HG03175 (cell line): ENCODE data around the gene CROCC2.

Experiments
- ATAC-seq: cut with Tn5 transposase; IDR thresholded peaks from one replicate; pipeline ENCODE4 v1.9.1; 2021; ENCODE audit warnings: mild to moderate bottlenecking, moderate library complexity; ENCODE audit not compliant: unreplicated experiment

CROCC2 gene

DNA sequence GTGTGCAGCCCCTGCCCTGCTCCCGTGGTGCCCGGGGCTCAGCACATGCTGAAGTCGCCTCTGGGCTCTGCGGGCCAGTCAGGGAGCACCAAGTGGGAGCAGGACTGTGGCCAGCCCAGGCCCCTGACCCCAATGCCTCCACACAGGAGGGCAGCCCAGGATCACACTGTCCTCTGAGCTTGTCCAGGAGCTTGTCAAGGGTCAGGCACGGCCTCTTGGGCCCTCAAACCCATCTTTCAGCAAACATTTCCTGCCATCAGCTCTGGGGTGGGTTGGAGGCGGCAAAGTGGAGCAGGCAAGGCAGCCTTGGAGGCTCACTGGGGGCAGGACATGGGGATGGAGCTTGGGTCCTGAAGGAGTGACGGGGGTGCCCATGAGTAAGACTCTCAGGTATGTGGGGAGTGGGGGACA, 102.6 kb downstream of the CROCC2 start:
- no peak for ATAC-seq

DNA sequence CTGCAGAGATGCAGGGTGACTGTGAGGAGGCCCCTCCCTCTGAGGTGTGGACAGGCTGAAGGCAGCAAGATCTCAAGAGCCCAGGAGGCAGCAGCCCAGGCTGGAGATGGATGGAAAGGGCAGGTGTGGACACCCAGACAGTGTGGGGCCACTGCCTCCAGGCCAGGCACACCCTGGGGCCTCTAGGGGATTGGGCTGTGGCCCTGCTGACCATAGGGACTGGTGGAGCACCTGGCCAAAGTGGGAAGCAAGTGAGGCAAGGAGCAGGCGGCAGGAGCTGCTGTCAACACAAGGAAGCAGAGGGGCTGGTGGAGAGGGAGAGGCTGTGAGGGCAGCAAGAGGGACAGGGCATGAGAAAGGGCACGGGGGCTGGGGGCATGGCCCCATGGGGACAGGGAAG, 103.1 kb downstream of the CROCC2 start:
- ATAC-seq = no peak

DNA sequence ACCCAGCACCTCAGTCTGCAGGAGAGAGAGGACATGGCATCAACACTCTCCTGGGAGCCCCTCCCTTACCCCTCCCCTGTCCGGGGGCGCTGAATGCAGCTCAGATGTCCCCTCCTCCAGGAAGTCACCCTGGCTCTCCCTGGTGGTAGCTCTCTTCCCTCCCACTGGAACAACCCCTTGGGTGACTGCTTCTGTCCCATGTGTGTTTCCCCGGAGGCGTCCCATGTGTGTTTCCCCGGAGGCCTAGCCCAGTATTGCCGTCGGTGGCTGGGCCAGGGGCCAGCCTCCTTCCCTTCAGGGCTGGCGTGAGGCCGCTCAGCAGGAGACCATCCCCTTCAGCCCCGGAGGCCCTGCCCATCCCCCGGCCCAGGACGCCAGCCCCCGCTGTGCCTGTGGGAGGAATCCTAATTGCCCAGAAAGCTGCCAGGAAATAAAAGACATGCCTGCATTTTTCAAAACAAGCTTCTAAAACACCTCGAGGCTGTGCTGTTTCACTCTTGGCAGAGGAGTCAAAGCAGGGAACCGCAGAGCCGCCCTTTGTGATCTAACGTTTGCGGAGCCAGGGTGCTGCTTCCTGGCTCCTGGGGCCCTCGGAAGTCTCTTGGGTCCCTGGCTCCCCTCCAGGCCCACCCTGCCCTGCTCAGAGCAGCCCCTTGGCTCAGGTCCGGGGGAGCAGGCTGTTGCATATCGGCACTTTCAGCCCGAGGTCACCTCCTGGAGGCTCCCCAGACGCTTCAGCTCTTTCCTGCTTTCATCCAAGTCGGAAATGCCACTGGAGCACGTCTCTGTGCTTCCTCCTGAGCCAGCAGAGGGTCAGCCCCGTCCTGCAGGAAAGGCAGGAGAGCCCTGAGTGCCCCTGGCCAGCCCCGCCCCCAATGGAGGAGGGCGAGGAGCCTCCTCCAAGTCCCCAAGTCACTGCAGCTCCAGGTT, 103.7 kb downstream of the CROCC2 start:
- ATAC-seq = no peak

DNA sequence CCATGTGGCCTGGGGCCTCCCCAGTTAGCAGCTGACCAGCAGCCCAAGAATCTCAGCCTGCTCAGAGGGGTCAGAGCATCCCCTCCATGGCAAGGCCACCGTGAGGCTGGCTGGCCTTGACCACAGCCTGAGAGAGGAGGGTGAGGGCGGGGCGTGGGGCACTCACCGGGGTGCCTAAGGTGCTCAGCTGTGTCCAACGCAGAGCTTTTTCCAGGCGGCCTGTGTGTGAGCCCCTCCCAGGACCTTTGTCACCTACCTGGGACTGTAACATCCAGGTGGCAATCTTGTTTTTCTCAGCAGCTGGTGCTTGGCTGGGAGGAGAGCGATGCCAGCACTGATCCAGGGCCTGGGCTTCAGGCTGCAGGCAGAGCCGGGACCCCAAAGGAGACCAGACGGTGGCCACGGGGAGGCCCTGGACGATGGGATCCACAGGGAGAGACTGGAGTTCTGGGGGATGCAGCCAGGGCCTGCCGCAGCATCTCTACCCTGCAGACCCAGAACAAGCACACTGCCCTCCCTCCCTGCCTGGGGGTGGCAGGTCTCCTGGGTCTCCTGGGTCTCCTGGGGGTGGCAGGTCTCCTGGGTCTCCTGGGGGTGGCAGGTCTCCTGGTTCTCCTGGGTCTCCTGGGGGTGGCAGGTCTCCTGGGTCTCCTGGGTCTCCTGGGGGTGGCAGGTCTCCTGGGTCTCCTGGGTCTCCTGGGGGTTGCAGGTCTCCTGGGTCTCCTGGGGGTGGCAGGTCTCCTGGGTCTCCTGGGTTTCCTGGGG, 104.6 kb downstream of the CROCC2 start:
- no peak for ATAC-seq

DNA sequence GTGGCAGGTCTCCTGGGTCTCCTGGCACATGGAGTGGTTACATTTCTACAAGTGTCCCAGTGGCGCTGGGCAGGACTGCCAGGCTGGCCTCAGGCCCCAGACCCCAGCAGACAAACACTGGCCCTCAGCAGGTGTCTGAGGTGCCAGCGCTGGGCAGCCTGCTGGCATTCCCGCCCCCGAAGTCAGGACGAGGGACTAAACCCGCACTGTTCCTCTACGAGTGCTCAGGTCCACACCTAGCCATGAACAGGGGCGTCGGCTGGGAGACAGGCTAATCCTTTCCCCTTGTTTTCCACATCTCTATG, 105.1 kb downstream of the CROCC2 start:
- ATAC-seq = no peak

DNA sequence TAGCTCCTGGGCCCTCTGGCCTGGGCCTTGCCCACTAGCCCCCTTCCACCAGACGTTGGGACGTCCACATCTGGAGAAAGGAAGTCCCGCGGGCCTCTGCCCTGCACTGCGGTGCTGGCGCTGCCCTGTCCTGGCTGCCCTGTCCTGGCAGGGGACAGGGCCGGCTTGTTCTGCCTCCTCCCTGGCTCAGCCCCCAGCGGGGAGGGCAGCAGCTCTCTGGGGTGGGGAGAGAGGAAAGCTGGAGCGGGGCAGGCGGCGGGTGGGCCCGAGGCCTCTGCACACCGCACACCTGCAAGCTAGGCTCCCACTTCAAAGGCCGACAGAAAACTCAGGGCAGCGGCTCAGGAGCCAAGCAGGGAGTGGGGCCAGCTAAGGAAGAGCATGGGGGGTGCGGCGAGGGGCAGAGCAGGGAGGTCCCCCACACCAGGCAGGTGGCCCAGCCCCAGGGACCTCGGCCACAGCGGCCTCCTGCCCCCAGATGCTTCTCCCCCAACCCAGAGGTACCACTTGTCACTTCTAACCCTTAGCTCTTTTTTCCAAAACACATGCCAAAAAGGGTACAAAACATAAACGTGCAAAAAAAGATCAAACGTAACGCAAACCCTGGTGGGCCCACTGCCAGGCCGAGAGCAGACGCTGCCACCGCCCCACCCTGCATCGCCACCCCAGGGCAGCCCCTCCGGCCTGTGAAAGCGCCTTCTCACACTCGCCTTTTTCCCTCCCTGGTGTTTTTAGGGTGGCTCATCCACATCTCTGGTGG, 105.8 kb downstream of the CROCC2 start:
- no peak for ATAC-seq

DNA sequence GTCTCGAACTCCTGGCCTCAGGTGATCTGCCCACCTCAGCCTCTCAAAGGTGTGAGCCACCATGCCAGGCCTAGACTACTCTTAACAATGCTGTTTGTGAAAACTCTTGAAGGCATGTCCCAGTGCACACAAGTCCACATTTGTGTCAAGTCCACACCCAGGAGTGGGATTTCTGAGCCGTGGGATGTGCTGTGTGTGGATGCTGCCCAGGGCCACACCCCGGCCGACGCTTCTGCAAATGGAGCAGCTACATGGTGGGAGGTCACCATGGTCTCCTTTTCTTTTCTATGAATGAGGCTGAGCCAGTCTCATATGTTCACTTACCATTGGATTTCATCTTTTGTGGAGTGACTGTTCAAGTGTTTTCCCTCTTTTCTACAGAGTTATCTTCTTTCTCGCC, 108.1 kb downstream of the CROCC2 start:
- ATAC-seq = no peak

DNA sequence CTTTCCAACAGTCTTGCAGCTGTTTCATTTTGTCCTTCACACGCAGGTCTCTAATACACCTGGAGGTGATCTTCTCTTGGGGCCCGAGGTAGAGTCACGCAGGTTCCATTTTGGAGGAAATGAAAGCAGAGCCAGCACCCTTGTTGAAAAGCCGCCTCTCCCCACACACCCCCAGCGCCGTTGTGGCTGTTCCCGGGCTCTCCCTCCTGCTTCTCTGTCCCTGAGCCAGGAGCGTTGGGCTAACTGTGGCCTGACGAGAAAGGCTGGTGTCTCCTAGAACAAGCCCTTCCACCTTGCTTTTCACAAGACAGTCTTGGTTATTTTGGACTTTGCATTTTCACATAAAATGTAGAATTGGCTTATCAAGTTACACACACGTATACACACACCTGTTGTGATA, 108.6 kb downstream of the CROCC2 start:
- no peak for ATAC-seq

DNA sequence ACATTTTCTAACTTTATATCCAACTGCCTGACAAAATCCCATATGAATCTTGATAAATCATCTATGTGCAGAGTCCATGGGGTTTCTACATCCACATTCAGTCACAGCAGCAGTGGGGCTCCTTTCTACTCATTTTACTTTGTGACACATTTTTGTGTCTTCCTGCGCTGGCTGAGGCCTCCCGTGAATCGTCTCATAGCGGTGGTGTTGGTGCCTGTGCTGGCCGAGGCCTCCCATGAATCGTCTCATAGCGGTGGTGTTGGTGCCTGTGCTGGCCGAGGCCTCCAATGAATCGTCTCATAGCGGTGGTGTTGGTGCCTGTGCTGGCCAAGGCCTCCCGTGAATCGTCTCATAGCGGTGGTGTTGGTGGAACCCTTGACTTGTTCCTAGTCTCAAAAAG, 109.3 kb downstream of the CROCC2 start:
- ATAC-seq = no peak

DNA sequence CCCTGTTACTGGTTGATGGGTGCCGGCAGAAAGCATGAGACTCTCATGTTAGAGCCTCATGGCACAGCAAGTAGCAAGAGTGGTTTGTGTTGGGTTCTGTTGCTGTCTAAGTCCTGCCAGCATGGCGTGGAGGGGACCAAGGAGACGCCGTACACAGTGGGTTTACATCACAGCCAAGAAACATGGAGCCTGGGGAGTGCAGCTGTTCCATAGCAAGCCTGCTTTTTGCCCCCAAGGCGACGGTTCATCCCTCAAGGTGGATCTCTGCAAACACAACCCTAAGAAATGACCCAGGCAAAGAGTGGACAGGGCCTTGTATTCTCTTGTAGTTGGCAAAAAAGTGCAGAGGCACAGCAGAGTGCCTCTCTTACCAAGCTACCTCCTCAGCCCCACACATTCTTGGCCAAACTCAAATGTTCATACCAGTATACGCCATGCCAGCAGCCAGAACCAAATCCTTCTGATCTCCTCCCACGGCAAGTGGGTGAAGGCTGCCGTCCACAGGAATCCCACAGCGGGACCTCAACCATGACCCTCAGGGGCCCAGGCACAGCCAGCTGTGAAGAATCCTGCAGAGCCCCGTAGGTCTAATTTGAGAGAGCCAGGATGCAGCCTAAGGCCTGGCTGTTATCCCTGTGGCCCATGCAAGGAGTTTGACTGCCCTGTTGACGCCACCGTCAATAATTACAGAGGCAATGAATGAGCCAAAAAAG, 111.2 kb downstream of the CROCC2 start:
- no peak for ATAC-seq

DNA sequence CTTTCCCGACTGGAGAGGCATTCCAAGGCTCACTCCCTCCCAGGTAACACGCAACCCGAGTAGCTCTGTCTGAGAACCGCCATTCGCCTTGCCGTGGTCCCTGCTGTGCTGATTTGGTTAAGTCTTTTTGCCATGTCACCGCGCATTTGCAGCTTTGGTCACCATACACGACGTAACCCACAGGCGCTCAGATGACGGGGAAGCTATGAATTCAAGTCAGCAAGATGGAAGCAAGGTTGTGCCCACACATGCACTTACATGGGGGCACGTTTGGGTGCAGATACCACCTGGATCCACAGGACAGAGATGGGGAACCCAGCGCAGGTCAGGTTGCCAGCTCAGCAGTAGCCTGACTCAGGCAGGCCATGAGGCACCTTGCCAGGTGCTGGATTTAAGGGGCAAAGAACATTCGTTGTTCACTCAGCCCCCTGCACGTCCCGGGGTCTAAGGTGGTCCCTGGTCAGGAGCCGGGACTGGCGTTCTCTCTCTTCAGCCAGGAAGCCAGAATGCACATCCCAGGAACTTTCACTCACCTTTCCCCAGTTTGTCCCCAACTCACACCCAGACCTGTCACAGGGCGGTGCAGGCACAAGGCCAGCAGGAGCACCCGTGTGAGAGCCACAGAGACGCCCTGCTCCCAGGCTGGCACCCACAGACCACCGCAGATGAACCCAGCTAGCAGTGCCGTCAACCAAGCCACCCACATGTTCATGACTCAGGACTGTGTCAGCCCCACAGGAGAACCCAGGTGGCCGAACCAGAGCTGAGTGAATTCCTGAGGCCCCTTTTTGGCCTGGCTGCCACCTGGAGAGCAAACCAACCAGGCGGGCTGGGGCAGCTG, 112.1 kb downstream of the CROCC2 start:
- no peak for ATAC-seq

DNA sequence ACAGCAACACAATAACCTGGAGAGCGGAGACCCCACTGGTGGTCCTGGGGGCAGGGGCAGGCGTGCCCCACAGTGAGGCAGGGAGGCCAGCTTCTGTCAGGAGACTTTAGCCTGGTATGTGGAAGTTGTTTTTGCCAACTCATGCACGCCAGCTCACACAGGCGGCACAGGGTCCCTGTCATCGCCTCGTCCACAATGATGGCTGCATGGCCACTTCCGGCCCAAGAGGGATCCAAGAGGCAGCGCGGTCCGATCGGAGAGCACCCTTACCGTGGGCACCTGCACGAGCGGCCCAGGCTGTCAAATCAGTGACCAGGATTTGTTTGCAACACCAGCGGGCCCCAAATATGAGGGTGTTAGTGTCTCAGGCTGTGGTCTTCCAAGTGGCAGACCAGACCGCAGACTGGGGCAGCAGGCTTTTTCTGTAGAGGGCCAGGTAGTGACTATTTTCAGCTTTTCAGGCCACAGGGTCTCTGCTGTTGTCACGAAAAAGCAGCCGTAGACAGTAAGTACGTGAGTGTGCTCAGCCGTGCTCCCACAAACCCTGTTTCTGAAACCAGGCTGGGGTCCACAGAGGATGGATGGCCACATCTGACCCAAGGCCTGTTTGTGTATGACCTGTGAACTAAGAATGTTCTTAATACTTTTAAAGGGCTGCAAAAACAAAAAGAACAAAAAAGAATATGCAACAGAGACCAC, 113.5 kb downstream of the CROCC2 start:
- no peak for ATAC-seq

DNA sequence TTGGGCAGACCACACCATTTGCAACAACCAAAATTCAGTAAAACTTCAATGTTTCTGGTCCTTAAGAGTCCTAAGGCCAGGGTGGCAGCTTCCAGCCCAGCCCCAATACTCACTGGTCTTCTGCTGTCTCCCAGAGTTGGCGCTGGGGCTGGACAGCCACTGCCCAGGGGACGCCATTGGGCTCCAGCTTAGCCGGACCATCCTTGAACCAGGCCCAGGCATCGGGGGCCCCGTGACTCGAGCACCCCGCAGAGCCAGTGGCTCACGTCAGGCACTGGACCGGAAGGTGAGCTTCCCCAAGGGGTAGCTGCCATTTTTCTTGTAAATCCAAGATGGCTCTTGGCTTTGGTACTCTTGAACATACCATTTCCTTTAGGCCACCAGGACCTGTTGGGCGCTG, 114.1 kb downstream of the CROCC2 start:
- no peak for ATAC-seq

DNA sequence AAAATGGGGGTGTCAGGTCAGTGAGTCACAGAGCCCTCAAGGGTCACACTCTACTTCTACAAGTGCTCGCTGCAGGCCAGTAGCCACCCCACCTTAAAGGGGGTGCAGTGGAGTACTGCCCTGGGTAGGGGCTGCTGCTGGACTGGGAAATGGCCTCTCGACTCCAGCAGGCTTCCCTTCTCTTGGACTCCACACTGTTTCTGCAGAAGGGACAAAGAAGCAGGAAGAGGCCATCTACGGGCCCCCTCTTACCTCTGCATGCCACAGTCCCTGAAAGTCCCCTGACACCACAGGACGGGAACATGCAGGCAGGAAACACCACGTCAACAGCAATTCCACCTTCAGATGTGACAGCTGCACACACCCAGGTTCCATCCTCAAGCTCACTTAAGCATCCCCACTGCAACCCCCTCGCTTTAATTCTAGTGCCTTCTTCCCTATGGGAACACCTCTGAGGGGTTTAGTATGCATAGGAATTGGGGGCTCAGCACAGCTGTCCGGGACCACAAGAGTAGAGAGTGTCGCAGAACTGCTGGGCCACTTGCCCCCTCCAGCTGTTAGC, 114.6 kb downstream of the CROCC2 start:
- ATAC-seq = no peak

DNA sequence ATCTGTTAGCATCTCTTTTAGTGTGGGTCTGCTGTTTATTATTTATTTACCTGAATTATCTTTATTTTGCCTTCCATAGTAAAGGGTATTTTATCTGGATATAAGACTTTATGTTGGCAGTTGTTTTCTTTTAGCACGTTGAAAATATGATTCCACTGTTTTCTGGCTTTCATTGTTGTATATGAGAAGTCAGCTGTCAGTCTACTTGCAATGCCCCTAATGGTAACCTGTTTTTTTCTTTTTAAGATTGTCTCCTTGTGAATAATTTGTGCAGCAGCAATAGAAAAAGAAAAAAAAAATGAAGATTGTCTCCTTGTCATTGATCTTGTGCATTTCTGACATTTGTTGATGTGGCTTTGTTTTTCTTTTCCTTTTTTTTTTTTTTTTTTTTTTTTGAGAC, 119.5 kb downstream of the CROCC2 start:
- no peak for ATAC-seq

DNA sequence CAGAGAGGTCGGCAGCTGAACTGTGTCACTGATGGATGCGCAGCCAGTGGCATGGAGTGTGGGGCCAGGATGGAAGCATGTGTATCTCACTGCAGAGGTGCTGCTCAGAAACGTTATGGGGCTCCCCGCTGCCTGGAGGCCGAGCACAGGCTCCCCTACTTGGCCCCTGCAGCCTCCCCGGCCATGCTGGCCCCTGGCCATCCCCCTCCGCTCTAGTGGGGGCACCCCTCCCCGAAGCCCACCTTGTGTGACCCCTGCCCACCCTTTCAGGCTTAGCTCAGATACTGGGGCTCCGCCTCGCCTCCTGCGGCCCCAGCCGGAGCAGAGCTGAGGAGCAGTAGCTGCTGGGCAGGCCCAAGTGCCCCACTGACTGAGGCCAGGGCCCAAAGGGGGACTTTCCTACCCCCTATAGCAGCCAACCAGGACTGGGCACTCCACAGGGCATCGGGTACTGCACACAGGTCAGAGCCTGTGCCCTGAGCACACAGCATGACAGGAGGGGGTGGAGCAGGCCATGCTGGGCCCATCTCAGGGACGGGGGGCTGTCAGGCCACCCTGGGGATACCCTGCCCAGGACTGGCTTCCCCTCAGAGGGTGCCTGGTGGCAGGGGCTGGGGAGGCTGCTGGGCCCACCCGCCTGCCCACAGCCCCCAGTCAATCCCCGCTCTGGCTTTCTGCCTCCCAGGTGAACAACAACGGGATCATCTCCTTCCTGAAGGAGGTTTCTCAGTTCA, 123.6 kb downstream of the CROCC2 start:
- no peak for ATAC-seq

DNA sequence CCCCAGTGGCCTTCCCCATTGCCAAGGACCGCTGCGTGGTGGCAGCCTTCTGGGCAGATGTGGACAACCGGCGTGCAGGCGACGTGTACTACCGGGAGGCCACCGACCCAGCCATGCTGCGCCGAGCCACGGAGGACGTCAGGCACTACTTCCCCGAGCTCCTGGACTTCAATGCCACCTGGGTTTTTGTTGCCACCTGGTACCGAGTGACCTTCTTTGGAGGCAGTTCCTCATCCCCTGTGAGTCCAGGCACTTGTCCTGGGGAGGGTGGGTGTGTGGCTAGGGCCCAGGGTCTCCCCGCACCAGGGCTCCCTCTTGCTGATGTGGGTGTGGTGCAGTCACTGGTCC, 124.2 kb downstream of the CROCC2 start:
- ATAC-seq = no peak

DNA sequence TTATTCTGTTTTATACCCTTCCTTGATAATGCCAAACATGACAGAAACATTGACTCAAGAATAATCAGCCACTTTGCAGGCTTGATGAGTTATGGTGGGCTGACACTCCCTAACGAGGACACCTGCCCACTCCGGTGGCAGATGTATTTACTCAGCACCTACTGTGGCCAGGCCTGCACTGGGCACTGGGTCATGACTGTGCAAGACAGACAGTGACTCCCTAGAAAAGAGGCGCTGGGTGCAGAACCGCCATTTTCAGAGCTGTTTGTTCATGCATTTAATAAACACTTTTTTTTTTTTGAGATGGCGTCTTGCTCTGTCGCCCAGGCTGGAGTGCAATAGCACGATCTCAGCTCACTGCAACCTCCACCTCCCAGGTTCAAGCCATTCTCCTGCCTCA, 124.7 kb downstream of the CROCC2 start:
- ATAC-seq = no peak
